SKM-1 (cell line): ENCODE data around the gene WNK2.

Source experiments
- DNase-seq: peaks from one replicate; lab custom pipeline; 2025; ENCODE audit not compliant: unreplicated experiment; lab: John Stamatoyannopoulos, UW

WNK2 gene

DNA sequence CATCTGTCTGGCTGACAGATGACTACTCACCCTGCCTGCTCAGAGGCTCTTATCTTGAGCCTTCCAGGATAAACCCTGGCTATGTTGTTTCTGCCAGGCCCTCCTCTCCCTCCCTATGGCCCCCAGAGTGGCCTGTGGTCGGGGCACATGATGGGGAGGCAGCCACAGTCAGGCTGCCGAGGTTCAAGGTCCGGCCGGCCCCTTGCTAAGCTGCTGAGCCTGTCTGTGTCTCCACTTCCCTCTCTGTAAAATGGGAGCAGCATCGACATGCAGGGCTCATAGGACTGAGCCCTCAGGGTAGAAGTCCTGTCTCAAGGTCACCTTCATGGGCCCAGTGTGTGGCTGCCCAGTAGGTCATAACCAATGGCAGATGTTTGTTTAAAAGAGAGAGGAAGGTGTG, 28.5 kb downstream of the WNK2 start:
- DNase-seq: no peak

DNA sequence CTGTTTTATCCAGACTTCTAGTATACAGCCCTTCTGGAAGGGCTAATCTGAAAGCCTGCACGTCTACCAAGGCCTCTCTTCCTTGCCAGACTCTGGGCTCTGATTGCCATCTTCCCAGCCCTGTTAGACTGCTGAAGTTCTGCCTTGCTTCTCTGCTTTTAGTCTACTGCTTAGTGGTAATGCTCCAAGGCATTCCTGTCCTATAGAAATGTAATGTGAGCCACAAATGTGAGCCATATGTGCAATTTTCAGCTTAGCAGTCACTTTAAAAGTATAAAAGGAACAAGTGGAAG, 32.1 kb downstream of the WNK2 start:
- DNase-seq: no peak

DNA sequence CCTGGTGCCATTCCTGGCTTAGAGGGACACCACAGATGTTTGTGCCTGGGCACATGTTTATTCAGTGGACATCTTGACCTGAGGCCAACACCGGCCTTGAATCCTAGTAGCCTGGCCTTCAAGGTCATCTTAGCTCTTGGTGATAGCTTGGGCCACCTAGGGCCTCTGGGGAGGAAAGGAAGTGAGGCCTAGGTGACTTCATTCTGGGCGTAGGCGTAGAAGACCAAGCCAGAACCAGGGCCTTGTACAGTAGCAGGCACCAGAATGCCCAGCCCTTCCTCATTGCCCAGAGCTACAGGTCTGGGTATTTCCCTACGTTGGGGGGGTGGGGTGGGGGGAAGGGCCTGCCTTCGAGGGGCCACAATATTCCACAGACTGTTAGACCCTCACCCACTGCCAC, 33.8 kb downstream of the WNK2 start:
- no peak for DNase-seq

DNA sequence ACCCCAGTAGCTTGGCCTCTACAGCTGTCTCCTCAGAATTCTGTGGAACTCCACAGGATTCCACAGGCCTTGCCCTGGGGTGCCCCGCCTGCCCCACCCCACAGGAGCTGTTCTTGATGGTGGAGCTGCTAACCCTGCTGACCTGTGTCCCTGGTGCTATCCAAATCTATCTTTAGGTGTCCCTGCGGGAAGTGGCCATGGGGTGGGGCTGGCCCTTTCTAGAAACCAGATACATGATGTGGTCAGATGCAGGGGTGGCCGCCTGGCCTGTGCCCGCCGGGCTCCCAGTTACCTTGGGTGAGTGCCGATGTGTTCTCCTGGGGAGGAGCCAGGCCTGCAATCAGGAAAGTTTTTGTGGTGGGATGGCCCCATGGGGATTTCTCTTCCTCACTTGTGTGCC, 34.2 kb downstream of the WNK2 start:
- no peak for DNase-seq

DNA sequence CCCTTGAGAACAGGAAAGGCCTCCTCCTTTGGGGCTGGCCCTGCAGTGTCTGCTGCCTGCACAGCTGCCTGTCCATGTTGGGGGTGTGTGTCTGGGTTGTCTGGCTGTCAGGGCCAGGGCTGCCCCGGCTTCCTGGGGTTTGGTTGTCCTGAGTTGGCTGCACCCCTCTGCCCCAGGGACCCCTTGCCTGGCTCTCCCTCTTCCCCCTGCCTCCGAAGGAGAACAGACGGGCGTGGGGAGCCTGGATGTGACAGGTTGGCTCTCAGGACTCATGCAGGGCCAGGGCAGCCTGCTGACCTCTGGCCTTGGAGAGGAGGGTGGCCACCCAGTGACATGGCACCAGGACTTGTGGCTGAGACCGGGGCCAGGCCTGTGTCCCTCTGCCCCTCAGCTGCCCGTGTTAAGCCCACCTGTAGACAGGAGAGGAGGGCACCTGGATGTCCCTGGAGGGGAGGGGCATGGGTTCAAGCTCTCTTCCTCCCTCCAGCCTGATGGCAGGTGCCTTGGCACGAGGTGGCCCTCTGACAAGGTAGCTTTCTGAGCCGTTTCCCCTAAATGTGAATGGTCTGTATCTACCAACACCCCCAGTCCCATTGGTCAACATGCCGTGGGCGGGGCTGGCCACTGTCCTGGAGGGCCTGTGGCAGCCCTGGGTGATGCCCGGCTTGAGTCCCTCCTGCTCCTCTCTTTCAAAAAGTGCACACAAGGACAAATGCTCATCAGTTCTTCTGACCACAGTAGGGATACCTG, 34.9 kb downstream of the WNK2 start:
- no peak for DNase-seq

DNA sequence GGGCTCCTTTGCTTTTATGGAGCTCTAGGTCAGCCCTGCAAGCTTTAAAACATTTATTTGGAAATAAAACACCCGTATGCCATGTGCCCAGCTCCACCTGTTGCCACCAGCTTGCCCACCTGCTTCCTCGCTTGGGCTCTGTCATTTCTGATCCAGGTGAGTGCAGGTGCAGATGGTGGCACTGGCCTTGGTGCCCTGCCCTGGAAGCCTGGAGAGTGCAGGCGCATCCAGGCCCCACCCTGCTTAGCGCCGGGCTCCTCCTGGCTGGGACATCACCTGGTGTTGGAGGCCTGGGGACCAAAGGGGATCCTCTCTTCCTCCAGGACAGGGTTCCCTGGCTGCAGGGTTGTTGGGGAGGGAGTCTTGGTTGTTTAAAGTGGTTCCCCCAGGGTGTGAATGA, 35.8 kb downstream of the WNK2 start:
- DNase-seq: no peak

DNA sequence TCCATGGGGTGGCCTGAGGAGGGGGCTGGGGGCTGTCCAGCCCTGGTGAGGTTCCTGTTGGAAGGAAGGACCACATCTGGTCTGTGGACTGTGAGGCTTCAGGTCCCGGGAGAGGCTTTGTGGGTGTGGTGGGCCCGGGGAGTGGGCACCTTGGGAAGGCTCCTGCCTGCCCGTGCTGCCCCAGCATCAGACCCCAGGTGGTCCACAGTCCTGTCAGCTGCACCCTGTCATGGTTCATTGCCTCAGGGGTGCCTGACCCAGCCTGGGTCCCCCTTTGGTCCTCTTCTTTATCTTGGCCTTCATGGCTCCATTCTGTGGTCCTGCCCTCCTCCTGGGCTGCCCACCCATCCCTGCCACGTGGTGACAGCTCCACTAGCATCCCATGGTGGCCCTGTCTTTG, 36.7 kb downstream of the WNK2 start:
- no peak for DNase-seq

DNA sequence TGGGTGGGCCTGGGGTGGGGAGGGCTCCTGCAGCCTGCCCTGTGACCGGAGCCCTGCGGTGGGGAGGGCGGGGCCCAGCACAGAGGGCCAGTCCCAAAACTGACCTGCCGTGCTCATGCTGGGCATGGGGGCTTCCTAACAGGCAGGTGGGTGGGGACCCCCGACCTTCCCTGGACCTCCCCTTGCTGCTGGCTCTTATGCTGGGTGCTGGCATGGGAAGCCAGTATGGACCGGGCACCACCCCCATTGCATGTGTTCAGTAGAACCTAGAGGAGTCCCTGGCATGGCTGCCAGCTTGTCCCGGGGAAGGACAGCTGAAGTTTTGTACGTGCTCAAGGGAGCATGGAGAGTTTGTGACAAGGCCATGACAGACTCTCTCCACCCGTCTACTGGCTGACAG, 37.1 kb downstream of the WNK2 start:
- DNase-seq: no peak

DNA sequence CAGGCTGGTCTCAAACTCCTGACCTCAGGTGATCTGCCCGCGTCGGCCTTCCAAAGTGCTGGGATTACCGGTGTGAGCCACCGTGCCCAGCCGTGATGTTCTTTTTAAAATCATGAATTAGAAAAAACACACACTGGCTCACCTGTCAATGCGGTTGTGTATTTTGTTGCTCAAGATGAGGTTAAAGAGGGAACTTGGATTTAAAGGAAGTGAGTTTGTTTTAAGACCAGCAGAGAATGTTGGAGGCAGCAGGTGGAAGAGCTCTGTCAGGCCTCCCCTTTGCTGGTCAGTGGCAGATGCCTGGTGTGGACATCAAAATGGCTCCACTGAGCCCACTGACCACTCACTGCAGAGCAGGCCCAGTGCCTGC, 38.9 kb downstream of the WNK2 start:
- DNase-seq: no peak

DNA sequence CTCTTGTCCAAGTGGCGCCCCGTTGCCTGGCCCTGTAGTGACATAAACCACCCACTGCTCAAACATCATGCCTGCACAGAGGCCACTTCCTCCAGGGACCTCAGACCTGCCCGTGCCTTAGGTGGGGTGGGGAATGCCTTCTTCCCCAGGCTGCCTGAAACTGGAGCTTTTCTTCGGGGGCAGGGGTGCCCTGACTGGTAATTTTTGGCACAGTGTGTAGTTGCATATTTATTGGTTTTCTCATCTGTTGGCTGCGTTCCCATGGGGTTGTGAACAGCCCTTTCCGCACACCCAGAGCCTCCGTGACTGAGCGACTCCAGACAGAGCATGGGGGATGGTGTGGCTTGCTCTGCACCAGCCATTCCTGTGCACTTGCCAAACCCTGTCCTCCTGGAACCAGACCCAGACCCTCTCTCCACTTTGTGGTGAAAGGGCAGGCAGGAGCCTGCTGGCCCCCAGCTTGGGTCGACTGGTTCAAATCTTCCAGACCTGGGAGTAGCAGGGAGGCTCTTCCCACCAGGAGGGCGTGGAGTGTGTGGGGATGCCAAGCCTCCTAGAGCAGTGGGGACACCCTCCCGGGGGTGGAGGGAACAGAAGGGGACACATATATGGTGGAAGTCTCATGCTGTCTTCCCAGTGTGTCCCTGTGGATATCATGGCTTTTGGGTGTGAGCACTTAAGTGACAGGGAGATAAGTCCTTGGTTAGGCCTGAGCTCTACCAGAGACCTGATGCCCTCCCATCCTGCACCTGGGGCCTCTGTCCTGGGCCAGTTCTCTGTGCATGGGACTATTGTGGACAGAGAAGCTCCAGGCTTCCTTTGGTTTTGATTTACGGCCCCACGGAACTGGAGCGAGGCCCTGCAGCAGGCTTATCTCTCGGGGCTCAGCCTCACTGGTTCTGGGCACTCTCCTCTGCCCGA, 39.6 kb downstream of the WNK2 start:
- no peak for DNase-seq

DNA sequence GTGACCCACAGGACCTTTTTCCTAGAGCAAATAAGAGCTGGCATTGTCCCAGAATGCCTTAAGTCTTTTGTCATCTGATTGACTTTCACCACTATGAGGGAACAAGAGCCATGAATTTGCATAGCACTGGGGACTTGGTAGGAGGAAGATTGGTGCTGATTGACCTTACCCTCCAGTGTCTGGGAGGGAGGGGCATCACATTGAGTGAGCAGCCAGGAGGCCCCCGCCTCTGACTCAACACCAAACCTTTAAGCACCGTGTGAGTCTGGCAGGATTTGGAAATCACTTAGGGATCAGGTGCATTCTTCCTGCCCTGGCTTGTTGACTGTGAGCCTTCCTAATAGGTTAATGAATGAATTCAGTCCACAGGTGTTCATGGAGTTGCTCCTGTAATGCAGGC, 40.7 kb downstream of the WNK2 start:
- no peak for DNase-seq

DNA sequence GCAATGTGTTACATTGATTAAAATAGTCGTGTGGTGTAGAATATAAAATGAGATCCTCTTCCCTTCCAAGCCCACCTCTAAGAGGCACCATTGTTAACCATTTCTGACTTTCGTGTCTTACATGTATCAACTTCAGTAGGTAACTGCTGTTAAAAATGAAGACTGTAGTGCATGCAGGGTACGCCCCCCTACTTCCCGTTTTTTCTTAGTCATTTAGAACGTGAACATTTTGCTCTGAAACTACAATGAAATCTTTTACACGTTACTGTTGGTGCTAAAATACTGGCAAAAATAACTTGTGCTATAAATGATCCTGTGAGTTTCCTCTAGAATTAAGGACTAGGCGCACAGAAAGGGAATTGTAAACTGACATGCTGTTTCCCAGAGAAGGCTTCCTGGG, 41.5 kb downstream of the WNK2 start:
- DNase-seq: no peak

DNA sequence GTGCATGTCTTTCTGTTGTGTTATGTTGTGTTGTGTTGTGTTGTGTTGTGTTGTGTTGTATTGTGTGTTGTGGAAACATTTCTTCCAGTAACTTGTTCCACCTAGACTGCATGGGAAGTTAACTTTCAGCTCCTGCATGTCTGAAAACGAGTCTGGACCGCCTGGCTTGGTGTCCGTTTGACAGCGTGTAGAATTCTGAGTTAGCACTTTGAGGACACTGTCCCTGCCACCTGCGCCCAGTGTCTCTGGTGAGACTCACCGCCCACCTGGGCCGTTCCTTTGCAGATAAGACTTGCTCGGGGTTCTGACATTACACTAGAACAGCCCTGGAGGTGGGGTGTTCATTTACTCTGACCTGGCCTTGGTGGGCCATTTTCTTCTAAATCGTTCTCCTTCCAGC, 42.0 kb downstream of the WNK2 start:
- DNase-seq: no peak

DNA sequence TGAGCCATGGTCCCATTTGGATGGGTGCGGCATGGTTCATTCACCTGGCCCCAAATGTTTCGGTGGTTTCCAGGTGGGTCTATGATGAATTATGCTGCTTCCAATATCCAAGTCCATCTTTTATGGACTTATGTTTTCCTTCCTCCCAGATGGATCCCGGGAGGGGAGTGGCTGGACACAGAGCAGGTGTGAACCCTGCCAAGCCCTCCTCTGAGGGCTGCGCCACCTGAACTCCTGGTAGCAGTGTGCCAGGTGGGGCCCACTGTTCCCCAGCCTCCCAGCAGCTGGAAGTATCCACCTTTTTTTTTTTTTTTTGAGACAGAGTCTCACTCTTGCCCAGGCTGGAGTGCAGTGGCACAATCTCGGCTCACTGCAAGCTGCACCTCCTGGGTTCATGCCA, 42.9 kb downstream of the WNK2 start:
- DNase-seq: no peak

DNA sequence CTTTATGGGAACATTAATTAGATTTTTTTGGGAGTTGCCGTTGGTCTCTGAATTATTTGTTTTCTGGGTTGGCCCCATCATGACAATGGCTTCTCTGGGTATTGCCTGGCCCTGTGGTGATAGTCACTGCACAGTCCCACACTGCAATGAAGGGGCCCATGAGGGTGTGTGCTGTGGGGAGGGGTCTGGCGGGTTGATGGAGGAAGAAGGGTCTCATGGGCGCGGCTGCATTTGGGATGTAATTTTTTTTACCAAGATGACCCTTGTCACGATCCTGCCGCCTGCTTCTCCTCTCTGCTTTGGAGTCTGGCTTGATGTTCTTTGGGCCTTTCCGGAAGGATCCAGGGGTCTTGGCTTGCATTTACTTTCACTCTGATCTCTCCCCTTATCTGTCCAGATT, 44.1 kb downstream of the WNK2 start:
- no peak for DNase-seq

DNA sequence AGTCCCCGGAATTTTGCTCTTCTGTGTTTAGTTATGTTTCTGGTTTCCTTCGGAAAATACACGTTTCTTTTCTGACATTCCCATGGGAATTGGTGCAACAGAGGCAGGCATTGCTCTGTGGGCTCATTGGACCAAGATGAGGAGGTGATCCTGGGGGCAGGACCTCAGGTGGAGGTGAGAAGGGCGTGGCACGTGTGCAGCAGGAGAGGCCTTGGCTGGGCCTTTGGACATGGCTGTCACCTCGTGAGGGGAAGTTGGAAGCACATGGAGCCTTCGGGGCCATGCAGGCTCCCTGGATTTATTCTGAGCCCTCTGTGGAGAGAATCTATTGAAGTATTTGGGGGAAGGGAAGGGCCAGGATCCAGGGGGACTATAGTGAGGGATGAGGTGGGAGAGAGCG, 44.5 kb downstream of the WNK2 start:
- no peak for DNase-seq

DNA sequence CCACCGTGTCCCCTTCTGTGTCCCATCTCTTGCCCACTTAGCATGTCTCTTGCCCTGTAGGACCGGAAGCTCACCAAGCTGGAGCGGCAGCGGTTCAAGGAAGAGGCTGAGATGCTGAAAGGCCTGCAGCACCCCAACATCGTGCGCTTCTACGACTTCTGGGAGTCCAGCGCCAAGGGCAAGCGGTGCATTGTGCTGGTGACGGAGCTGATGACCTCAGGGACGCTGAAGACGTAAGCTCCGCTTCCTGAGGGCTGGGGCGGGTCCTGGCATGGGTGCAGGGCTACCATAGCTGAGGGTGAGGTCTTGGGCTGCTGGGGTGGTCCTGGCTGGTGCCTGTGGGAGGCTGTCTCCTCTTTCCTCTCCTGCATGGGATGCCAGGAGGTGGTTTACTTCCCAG, 45.7 kb downstream of the WNK2 start:
- no peak for DNase-seq

DNA sequence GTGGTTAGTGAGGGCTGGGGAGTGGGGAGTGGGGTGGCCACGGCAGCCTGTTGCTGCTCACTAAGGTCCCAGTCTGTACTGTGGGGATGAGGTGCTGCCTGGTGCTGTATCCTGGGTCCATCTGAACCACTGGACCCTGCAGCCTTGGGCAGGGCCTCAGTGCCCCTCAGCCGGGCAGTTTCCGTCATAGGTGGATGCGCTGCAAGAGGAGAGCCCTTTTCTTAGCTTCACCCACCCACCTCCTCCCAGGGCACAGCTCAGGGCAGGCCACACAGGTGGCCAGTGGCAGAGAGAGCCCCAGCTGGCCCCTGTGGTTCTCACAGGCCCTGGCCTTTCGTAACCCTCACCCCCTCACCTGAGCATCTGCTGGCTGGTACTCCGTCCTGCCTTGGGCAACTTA, 46.2 kb downstream of the WNK2 start:
- DNase-seq: no peak

DNA sequence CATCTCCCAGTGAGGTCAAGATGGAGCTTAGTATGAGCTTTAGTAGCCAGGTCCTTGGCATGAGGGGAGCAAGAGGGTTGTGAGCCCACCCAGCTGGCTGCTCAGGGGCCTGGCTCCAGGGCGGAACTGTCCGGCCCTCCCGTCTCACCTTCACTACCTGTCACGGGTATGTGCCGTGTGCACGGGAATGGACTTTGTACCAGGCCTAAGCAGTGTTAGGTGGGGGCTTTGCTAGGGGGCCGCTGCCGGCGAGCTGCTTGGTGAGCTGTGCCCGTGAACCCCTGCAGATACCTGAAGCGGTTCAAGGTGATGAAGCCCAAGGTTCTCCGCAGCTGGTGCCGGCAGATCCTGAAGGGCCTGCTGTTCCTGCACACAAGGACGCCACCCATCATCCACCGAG, 46.7 kb downstream of the WNK2 start:
- DNase-seq: no peak

DNA sequence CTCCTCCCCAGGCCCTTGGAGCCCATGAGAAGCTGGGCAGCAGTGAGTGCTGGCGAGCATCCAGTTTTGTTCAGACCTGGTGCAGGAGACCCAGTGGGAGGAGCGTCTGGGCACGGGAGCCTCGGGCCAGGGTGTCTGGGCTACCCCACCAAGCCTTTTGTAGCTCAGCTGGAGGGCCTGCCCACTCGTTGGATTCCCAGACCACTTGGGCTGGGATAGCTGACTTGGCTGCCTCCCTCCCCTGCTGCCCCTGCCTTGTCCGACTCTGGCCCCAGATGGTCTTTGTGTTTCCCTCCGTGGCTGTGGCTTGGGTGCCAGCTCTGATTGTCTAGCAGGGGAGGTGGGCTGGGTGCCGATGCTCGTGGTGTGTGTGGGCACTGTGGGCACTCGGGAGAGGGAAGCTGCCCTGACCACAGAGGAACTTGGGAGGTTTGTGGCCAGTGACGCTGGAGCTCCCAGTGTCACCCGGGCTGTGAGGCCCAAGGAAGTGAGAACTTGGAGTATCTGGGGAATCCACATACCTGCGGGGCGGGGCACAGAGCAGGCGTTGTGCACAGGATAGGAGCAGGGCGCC, 47.3 kb downstream of the WNK2 start:
- DNase-seq: no peak

DNA sequence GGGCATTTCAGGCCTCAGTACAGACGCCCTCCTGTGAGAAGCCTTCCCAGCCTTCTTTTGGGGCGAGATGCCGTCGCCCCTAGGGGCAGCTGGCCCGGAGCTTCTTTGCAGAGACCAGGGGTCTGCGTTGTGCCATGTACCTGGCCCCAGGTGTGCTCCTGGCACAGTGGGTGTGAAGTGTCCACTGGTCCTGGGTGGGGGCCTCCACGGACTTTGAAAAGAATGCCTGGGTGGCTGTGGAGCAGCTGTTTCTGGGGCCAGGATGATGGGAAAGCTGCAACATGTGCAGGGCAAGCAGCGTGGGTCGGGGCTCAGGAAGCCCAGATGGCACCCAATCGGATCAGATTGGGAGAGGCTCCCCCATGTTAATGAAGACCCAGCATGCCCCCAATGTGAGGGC, 47.8 kb downstream of the WNK2 start:
- DNase-seq: no peak

DNA sequence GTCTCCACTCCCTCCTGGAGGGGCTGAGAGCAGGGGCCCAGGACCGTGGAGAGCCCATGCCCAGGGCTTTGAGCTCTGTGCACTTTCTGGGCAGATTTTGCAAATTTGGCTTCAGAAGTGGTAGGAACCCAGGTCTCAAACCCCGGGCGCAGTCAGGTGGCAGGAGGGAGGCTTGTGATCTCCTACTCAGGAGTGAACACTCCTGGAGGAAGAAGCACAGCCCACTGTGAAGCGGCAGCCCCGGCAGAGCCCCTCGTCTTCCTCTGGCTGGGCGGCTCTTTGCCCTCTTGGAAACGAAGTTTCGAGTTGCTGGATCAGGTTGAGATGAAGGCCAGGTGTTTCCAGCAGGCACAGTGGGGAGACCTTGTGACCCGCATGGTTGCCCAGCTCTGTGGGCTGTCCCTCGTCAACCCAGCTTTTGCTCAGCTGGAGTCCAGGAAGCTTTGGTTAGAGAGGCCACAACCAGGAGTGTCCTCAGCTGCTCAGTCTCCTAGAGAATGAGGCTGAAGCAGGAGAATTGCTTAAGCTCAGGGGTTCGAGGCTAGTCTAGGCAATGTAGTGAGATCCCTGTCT, 48.5 kb downstream of the WNK2 start:
- no peak for DNase-seq
